NT2/D1 (cell line): ENCODE results near the gene ABAT.

Experiments used
- DNase-seq: peaks from one replicate; pipeline ENCODE4 v3.0.0-alpha.2; 2011; ENCODE audit warnings: low read depth, low spot score
- H3K27me3 ChIP-seq: 2 replicates; pipeline ENCODE4 v1.6.0; 2011; ENCODE audit warnings: mild to moderate bottlenecking; ENCODE audit not compliant: insufficient read length, insufficient read depth
- H3K36me3 ChIP-seq: 2 replicates; pipeline ENCODE4 v1.6.1; 2011; ENCODE audit warnings: mild to moderate bottlenecking, low read length, mixed read lengths; ENCODE audit not compliant: insufficient read depth, insufficient read length
- H3K4me1 ChIP-seq: 2 replicates; pipeline ENCODE4 v1.5.1; 2011; ENCODE audit not compliant: insufficient read depth, insufficient read length
- H3K4me3 ChIP-seq: 2 replicates; pipeline ENCODE4 v1.5.1; 2011; ENCODE audit warnings: low read depth; ENCODE audit not compliant: insufficient read length
- H3K9ac ChIP-seq: 2 replicates; pipeline ENCODE4 v1.6.0; 2011; ENCODE audit warnings: low read depth; ENCODE audit not compliant: insufficient read length
- H3K9me3 ChIP-seq: 2 replicates; pipeline ENCODE4 v1.5.1; 2011; ENCODE audit warnings: mild to moderate bottlenecking, low read length; ENCODE audit not compliant: insufficient read depth
- SUZ12 ChIP-seq: IDR thresholded peaks from 2 replicates; pipeline ENCODE4 v1.6.1; 2011; ENCODE audit not compliant: insufficient read length, insufficient read depth; ENCODE audit errors: extremely low read depth
- YY1 ChIP-seq: IDR thresholded peaks from 2 replicates; pipeline ENCODE4 v1.6.1; 2011; ENCODE audit not compliant: insufficient read length, insufficient read depth
- ZNF274 ChIP-seq: IDR thresholded peaks from 2 replicates; pipeline ENCODE4 v1.6.1; 2011; ENCODE audit warnings: mild to moderate bottlenecking, low read depth, low read length

ABAT gene

GRCh38 chr16:8685617-8686016, 11.2 kb downstream of the ABAT start:
- no peaks in the 10 kb centered on the region for H3K27me3 ChIP-seq
- no peaks in the 10 kb centered on the region for H3K36me3 ChIP-seq
- TF ChIP-seq ZNF274 = no peak
- TF ChIP-seq YY1 = no peak
- no peak for TF ChIP-seq SUZ12
- peaks cover 9% of the 10 kb centered on the region for H3K4me1 ChIP-seq
- no peak for DNase-seq
- H3K9ac ChIP-seq = no peak overlapping the region
- no peak overlapping the region for H3K4me3 ChIP-seq
- H3K9me3 ChIP-seq = peaks cover 15% of the 10 kb centered on the region; the same call in 1 of the 2 replicates

GRCh38 chr16:8686031-8686621, 11.7 kb downstream of the ABAT start:
- peaks cover 9% of the 10 kb centered on the region for H3K4me1 ChIP-seq
- no peak overlapping the region for H3K9ac ChIP-seq
- no peaks in the 10 kb centered on the region for H3K36me3 ChIP-seq
- H3K27me3 ChIP-seq = no peaks in the 10 kb centered on the region
- no peak for TF ChIP-seq SUZ12
- no peak for TF ChIP-seq YY1
- TF ChIP-seq ZNF274 = no peak
- H3K9me3 ChIP-seq = peaks cover 15% of the 10 kb centered on the region; the same call in 1 of the 2 replicates
- no peak overlapping the region for H3K4me3 ChIP-seq
- no peak for DNase-seq

DNA sequence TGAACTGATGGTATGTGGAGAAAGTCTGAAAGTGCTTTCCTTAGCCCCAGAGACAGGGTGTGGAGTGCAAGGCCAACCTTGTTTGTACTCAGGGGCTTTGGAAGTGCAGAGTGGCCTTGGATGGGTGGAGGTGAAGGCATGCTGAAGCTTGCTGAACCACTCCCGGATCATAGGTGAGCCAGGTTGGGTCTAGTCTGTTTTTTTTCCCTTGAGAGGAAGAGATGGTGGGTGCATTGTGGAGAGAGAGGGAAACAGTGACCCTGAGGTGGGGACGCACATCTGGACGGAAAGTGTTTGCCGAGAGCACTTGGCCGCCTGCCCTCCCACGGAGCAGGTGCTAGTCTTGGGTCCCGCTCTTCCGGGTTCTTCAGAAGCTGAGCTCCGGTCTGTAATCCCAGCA, 12.5 kb downstream of the ABAT start:
- no peaks in the 10 kb centered on the region for H3K27me3 ChIP-seq
- H3K4me3 ChIP-seq = no peak overlapping the region
- TF ChIP-seq ZNF274 = no peak
- TF ChIP-seq SUZ12 = no peak
- TF ChIP-seq YY1 = no peak
- peaks cover 15% of the 10 kb centered on the region; the same call in 1 of the 2 replicates for H3K9me3 ChIP-seq
- no peak for DNase-seq
- no peak overlapping the region for H3K9ac ChIP-seq
- peaks cover 9% of the 10 kb centered on the region for H3K4me1 ChIP-seq
- no peaks in the 10 kb centered on the region for H3K36me3 ChIP-seq

- Histone ChIP-seq H3K27me3 (no peaks in the 10 kb centered on the region), H3K9ac (no peak overlapping the region), H3K4me3 (no peak overlapping the region), H3K4me1 (peaks cover 10% of the 10 kb centered on the region), H3K9me3 (peaks cover 15% of the 10 kb centered on the region; the same call in 1 of the 2 replicates), H3K36me3 (no peaks in the 10 kb centered on the region)
- DNase-seq = no peak
- TF ChIP-seq YY1 = no peak
- TF ChIP-seq SUZ12 = no peak
- TF ChIP-seq ZNF274 = no peak
These were observed 15.3 kb downstream of the ABAT start for GRCh38 chr16:8689686-8690085.

DNA sequence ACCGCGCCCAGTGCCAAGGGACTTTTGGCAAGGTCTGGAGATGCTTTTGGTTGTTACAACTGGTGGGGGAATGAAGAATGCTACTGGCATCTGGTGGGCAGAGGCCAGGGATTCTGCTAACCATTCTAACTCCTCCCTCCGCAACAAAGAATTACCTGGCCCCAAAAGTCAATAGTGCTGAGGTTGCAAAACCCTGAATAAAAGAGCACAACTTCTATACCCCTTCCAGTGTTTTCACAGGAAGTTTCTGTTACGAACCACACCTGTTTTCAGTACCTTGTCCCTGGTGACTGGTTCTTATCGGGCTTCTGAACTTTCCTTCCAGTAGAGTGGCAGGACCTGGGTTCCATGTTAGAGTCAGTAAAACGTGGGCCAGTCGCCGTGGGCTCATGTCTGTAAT, 17.3 kb downstream of the ABAT start:
- Histone ChIP-seq H3K4me3 (no peak overlapping the region), H3K9ac (no peak overlapping the region), H3K27me3 (no peaks in the 10 kb centered on the region), H3K9me3 (peaks cover 15% of the 10 kb centered on the region; the same call in 1 of the 2 replicates), H3K4me1 (peaks cover 4% of the 10 kb centered on the region), H3K36me3 (no peaks in the 10 kb centered on the region)
- TF ChIP-seq ZNF274 = no peak
- TF ChIP-seq SUZ12 = no peak
- no peak for TF ChIP-seq YY1
- no peak for DNase-seq

- Histone ChIP-seq H3K9ac (no peak overlapping the region), H3K27me3 (no peaks in the 10 kb centered on the region), H3K9me3 (peaks cover 4% of the 10 kb centered on the region; the same call in 1 of the 2 replicates), H3K4me1 (peaks cover 2% of the 10 kb centered on the region), H3K36me3 (no peaks in the 10 kb centered on the region), H3K4me3 (no peak overlapping the region)
- DNase-seq = no peak
- TF ChIP-seq YY1 = no peak
- TF ChIP-seq SUZ12 = no peak
- no peak for TF ChIP-seq ZNF274
These were observed 20.6 kb downstream of the ABAT start for GRCh38 chr16:8694795-8695728.

GRCh38 chr16:8696880-8697279, 22.5 kb downstream of the ABAT start:
- no peak overlapping the region for H3K4me3 ChIP-seq
- no peak for DNase-seq
- no peaks in the 10 kb centered on the region for H3K27me3 ChIP-seq
- TF ChIP-seq ZNF274 (no peak), SUZ12 (no peak), YY1 (no peak)
- no peak overlapping the region for H3K9ac ChIP-seq
- no peaks in the 10 kb centered on the region for H3K9me3 ChIP-seq
- H3K4me1 ChIP-seq = peaks cover 2% of the 10 kb centered on the region
- no peaks in the 10 kb centered on the region for H3K36me3 ChIP-seq
